Measurements from ENCODE around the gene FLRT2.

FLRT2 gene, protein sequence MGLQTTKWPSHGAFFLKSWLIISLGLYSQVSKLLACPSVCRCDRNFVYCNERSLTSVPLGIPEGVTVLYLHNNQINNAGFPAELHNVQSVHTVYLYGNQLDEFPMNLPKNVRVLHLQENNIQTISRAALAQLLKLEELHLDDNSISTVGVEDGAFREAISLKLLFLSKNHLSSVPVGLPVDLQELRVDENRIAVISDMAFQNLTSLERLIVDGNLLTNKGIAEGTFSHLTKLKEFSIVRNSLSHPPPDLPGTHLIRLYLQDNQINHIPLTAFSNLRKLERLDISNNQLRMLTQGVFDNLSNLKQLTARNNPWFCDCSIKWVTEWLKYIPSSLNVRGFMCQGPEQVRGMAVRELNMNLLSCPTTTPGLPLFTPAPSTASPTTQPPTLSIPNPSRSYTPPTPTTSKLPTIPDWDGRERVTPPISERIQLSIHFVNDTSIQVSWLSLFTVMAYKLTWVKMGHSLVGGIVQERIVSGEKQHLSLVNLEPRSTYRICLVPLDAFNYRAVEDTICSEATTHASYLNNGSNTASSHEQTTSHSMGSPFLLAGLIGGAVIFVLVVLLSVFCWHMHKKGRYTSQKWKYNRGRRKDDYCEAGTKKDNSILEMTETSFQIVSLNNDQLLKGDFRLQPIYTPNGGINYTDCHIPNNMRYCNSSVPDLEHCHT

DNA sequence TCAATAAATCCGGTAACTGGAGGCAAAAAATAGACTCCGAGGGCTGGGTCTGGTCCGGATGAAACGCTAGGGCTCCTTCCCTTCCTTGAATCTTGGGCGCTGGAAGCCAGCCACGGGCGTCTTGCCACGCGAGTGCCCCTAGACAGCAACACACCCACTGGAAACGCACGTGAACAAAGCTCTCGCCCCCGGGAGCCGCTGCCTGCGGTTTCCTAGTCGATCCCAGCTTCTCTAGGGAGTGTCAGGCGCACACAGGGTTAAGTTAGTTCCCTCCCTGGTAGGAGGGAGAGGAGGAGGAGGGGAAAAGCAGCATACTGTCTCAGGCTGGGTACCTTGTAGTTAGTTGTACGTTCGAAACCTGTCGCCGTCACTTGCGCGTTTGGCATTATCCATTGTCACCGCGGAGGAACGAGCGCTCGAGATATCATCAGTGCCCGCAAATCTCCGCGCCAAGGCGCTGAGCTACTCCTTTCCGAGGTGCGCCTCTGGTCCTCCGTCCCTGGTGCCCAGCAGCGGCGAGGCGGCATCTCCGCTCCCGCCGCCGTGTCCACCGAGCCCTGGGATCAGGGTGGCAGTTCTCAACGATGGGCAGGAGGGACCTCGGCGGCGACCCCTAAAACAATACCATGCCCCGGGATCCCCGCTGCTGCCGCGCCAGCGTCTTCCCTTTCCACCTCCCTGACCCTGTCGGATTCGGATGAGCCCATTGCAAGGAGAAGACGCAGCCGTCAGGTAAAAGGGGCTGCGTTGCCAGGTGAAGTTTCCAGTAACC is at the start of gene FLRT2:
Gene FLRT2 (plus strand): TSS at position 342 of the 772 bp plus-strand sequence. CDS start 91,371 bp downstream, outside the sequence.
- no peak for DNase-seq (ENCODE audit: low read depth in 3 of 3)

DNA sequence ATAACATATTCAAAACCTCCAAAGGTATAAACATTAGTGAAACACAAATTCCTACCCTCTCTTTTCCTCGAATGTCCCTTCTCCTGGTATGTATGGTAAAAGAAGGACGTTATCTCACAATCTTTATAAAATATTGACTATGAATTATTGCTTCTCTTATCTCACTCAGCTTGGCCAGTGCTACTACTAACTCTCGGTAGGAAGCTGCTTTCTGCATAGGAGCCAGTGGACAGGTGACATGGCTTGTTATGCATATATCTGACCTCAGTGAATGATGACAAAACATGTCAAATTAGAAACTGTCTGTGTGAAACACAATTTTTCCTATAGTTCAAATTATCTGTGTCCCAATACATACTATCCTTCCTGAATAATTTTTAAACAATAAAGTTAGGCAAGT is 48.5 kb upstream of the FLRT2 start:
- DNase-seq (ENCODE audit: low read depth in 3 of 3): no peak

DNA sequence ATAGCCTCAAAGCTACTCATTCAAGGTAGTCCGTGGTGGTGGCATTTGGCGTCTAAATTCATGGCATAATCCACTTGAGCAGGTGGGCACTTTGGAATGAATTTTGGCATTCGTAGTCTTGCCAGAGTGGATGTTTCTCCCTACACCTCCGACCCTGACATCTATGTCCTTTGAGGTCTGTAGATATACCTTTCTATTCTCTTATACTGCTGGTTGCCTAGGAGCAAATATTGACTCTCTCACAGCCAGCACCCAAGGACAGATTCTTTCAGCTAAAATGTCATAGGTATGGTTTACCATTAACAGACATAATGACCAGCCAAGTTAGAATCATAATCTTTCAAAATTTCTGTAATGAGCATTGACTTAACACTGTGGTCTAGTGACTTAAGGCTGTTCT is 47.4 kb upstream of the FLRT2 start:
- no peak for DNase-seq (ENCODE audit: low read depth in 3 of 3)

DNA sequence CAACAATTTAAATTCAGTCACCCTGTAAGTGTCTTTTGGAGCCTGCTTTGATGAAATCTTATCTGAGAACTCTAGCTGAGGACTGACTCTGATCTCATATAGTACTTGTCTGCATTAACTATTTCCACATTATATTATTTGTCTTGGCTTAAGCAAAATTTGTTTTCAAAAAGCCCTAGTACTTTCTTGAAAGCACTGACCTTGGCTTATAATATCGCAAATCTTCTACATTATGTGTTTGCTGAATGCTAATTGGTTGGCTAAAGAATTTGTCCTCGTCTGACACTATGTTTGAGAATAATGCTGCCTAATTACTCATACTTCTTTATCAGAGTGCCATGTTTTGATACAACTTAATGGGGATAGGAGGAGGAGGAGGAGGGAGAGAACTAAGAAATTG is 46.9 kb upstream of the FLRT2 start:
- DNase-seq (ENCODE audit: low read depth in 3 of 3): no peak

DNA sequence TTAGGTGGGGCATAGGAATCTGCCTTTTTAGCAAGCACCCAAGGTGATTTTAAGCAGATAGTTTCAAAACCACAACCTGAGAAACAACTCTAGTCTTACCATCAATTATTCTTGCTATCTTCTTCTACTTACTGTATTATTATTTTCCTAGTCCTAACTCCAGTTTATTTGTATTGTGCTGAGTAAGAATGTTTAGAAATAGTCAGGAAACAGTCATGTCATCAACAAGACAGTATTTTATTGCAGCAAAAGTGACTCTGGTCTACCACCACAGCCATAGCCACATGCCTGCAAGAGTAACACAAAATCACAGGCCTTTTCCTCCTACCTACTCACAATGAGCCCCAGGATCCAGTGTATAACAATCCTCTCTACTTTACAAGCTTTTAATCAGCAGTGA is 46.3 kb upstream of the FLRT2 start:
- DNase-seq (ENCODE audit: low read depth in 3 of 3): no peak

DNA sequence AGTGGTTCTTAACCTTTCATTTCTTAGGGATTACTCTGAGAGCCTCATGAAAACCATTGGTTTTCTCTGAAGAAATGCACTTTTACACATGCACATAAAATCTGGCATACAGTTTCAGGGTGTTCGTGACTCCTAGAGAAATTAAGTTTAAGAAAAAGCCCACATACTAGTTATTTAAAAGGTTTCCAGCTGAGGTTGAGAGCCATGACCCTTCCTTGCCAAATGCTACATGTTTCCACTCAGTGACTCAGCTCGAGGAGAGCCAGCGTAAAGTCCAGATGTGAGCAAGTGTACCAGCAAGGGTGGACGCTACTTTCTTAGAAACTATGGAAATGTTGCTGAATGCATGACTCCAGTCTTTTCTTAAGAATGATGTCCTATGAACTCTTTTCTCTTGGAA is 42.7 kb upstream of the FLRT2 start:
- DNase-seq (ENCODE audit: low read depth in 3 of 3): no peak

DNA sequence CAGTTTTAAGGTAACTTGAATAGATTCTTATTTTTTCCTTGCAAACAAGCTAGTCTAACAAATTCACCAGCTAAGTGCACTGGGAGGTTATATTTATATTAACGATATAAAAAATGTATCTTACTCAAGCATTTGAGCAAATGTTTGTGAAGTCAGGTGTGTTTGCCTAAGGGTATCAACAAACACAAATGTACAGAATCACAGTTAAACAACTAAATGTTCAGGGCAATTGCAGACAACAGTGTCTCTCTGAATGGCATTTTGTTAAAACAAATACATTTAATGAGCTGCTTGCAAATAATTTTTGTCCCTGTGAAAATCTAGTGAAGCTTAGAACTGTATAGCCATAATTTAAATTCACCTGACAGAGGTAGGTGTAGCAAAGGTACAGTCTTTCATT is 28.2 kb upstream of the FLRT2 start:
- DNase-seq (ENCODE audit: low read depth in 3 of 3): no peak

DNA sequence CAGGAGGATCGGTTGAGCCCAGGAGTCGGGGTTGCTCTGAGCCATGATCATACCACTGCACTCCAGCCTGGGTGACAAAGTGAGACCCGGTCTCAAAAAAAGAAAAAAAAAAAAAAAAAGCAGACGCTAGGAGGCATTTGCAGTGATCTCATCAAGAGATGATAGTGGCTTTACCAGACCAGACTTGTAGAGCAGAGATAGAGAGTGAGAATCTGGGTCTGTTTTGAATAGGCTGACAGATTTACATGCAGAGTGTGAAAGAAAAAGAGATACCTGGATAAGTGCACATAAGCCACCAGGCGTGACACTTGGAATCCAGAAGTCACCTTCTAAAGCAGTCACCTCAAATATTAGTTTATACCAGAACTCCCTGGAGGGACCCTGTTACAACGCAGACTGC is 21.1 kb upstream of the FLRT2 start:
- DNase-seq (ENCODE audit: low read depth in 3 of 3): no peak

DNA sequence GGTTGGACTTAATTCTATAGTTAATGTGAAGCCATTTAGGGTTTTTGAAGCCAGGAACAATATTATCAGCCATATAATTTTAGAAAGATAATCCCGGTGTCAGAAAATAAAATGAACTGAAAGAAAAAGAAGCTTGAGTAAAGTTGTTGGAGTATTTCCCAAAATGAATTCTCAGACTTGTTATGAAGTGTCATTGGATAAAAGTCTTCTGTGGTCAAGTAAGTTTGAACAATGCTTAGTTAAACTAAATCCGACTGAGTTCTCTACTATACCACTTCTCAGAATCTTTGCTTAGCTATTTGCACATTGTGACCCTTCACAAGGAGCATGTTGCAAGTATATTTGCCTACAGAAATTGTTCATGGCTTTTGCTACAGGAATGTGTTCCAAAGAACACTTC is 17.5 kb upstream of the FLRT2 start:
- DNase-seq (ENCODE audit: low read depth in 3 of 3): no peak

DNA sequence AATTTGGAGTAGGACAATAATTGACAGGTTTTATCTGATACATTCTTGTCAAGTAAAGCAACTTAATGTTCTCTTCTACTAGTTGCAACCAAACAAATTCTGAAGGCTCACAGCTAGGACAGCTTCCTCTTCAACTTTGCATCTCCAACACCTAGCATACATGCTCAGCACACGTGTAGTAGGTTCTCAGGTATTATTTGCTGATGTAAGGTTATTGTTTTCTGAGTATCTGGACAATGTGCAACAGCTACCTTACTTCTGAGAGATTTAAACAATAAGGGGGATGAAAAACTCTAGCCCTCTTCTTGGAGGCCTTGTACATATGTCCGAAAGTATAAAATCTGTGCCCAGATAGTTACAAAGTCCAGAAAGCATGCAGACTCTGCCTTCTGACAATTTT is 15.5 kb upstream of the FLRT2 start:
- DNase-seq (ENCODE audit: low read depth in 3 of 3): no peak

DNA sequence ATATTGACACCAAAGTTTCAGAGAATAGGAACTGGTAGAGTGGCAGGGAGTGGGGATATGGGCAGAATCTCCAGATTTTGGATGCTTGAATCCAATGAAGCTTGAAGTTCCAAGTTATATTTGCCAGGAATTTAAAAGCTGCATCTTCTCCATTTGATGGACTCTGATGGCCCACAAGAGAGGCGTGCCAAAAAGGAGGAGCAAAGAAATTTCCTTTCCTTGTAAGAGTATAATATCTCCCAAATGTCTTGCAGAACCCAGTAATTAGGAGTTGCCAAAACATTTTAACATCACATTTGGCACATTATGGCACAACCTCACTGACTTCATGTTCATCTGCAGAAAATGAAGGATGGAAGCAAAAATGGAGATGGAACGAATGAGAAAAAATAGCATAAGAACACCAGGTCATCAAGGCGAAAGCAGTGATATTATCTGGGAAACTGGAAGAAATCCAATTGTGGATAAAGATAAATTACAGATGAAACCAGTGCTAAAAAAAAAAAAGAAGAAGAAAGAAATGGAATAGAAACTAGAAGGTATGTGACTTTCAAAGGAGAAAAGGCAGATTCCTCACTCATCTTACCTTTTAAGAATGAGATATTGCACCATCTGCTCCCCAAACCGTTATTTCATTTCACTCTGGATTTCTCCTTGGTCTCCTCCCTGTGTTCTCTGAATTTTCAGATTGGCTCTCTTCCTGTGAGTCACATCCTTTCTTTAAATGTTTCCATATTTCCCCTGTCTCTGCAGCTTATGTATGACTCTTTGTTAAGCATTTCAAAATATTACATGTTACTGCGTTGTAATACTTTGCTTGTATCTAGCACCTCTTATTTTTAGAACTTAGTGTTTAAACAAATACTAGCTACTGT is 13.5 kb upstream of the FLRT2 start:
- DNase-seq (ENCODE audit: low read depth in 3 of 3): no peak

DNA sequence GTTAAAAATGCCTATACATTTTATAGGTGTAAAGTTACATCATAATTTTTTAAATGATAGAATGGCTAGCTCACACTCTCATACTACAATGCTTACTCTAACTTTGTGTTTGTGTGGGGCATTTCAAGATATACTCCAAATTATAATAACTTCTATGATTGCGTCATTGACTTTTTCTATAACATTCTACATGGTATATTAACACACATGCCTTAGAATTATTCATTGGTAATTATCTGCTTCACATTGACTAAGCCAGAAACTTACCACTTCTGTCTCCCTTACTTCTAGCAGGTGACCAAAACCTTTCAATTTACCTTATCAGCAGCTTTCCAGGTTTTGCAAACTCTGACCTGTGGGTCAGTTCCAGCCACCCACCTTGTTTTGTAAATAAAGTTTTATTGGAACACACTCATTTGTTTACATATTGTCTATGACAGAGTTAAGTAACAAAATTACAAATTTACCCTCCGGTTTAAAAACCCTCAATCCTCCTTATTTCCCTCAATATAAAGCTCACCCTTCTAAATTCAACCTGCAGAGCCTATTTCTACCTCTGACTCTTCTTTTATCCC is 12.7 kb upstream of the FLRT2 start:
- DNase-seq (ENCODE audit: low read depth in 3 of 3): no peak

DNA sequence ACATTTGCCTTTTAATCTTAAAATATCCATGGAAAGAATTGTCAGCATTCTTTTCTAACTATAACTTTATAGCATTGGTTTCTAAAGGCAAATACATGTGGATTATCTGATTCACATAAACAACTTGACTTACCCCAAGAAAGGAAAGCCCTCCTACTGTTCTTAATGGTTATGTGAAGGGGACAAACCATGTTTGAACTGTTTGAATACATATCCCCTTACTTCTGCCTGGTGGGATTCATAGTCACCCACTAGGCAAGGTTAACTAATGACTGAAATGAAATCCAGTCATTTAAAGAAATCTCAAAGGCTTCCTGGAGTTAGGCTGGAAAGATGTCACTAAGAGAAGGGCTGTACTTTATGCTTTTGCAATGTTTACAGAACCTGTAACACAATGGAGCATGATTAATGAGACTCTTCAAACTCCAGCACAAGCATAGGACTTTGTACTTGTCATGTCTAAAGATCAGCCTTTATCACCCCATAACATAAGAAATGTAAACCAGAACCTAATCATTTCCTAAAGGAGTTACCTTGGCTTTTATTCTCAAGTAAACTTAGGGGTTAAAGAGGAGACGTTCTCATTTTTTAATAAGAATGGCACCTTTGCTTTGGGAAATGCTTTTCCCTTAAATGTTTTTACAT is 10.2 kb upstream of the FLRT2 start:
- DNase-seq (ENCODE audit: low read depth in 3 of 3): no peak

DNA sequence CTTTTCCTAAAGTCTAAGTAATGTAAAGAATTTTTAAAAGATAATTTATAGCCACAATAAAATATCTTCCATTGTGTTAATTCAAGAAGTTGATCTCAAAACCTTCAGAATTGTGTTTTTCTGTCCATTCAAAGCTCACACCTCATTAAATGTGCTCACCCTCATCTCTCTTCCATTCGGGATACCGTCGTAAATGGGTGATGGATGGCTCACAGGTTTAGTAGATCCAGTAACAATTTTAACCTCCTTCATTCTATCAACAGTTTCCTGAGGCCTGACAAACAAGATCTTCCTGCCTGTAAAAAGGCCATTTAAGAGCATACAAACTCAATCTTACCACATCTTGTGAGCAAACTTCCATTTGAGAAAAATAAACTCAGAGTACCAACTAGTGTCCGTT is 9.4 kb upstream of the FLRT2 start:
- no peak for DNase-seq (ENCODE audit: low read depth in 3 of 3)

DNA sequence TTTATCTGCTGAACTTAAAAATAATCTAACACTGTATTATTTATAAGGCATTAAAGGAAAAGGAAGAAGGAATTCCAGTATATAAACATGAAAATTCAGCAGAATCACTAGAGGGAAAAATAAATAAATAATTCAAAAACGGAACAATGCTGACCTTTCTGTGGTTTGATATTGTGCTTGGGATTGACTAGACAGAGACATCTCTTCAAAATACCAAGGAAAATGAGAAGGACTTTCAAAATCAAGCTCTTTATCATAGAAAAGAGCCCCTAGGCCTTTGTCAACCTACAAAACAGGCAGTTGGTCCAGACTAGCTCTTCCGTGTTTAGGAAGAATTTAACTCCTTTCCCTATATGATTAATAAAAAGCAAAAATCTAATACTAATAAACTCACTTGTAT is 6.3 kb upstream of the FLRT2 start:
- no peak for DNase-seq (ENCODE audit: low read depth in 3 of 3)

DNA sequence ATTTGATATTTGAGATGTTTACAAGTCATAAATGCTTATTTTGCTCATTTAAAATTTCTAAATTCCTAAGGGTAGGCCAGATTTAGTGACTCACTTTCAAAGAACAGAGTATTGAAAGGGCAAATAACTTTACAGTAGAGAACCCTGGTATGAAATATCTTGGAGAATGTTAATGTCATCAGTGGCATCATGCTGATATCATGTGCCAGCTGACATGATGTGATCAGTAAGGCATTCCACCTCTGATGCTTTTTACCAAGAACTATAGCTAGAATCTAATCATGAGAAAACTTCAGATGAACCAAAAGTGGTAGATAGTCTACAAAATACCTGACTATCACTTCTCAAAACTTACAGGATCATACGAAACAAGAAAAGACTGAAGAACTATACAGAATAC is 2.9 kb upstream of the FLRT2 start:
- no peak for DNase-seq (ENCODE audit: low read depth in 3 of 3)

DNA sequence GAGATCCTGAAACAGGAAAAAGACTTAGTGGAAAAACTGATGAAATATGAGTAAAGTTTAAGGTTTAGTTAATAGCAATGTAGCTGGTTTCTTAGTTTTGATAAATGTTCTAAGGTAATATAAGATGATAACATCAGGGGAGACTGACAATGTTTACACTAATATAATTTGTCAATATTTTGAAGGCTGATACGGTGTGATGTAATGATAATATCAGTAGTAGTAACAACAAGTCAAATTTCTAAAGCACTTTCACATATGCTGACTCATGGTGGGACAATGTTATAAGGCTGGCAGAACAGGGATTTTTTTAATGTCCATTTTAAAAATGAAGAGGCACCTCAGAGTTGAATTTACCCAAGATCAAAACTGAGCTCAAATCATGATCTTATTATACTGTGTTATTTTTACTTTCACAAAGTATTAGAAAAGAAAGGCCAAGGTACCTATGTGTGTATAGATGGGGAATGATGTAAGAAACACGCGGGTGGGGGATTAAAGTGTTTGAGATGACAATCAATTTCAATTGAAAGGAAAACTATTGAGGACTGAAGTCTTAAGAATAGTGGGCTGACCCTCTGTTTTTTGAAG is 2.4 kb upstream of the FLRT2 start:
- no peak for DNase-seq (ENCODE audit: low read depth in 3 of 3)

DNA sequence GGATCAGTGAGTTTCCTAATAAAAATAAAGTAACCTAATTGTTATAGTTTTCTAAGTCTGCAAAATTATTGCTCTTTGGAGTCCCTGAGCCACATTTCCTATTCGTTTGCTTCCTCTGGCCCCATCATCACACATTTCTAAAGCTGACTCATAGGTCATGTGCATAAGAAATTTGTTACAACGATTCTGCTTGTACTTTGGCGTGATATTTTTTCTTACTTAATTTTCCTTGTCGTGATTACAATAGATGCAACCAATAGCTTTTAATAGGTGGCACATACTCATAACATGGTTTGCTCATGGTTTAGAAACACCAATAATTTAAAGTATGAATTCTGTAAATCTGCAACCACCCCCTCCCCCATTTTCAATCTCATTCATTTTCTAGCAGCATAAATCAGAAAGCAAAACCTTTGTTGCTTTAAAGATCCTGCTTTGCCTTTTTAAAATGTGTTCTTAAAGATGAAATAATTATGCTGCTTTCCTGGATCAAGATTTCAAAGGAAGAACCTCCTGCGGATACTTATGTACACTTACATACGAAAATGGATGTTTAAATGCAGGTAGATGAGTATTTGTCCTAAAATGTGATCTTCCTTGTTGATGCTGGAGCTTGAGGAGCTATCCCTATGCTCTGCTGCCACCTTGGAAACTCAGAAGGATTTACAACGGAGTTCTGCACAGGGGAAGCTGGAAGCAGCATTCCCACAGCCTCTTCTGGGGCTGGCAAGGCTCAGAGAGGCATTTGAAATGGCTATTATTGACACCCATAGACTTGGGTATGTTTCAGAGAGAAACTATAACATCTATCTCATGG is 1.7 kb upstream of the FLRT2 start:
- DNase-seq (ENCODE audit: low read depth in 3 of 3): no peak

DNA sequence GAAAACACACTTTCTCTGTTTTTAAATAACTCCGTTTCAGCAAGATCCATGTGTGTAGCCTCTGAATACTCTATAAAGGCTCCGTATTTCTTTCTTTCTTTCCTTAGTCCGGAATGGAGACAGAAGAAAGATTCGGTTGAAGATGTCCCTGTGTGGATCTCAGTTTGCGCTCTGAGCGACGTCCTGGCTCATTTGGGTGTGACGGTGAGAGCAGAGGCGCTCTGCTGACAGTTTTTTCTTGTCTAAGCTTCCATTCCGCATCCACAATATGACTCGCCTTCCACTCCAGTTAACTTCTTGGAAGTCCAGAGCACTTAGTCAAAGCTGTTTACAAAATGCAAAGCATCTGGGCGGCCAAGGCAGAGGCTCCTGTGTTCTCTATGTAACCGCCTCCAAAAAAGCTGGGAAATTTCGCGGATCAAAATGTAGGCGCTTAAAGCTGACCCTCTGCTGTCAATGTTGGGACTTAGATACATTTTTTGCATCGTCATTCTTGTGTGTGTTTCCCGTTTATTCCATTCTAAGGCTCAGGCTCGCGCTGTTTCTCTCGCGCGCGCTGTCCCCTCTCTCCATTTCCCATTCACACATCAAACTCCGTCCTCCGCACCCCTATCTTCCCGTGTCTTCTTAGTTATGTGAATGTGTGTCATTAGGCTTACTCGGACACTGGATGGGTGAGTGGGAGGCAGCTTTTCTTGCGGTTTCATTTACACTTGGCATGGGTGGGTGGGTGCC is 880 bp upstream of the FLRT2 start:
- no peak for DNase-seq (ENCODE audit: low read depth in 3 of 3)

Data from stimulated activated CD4-positive, alpha-beta T cell treated with anti-CD3 and anti-CD28 coated beads, TNF-alpha, amount 100 ng/mL, for 48 hours (primary cell).